HTERT RPE-1 (cell line): ENCODE results near the gene ABCE1.
"Not testable (repeated sequence)": the region's sequence is repeated elsewhere in the genome, so short reads cannot be mapped to it uniquely, and the experiment has no call there.

Experiments used
- in situ Hi-C: fragments of 300-500 bp; cut with MboI; formaldehyde crosslinking; loops from 4 replicates; pipeline ENCODE4 v1.14.3; 2020; ENCODE audit warnings: low sequenced_read_pairs

ABCE1 gene

GRCh38 chr4:145102619-145103018 lies 4.5 kb downstream of the ABCE1 start:
- in situ Hi-C loops, result no loop called here

- in situ Hi-C loops, result no loop called here
These were observed 5.4 kb downstream of the ABCE1 start for GRCh38 chr4:145103496-145103895.

- in situ Hi-C loops, result no loop called here
These were observed 9.0 kb downstream of the ABCE1 start for GRCh38 chr4:145107126-145107525.

- in situ Hi-C loops, result no loop called here
These were observed 10.0 kb downstream of the ABCE1 start for GRCh38 chr4:145108128-145108527.

- in situ Hi-C loops, result no loop called here
These were observed 27.3 kb downstream of the ABCE1 start for GRCh38 chr4:145125396-145125795.

- in situ Hi-C loops, result no loop called here
These were observed 32.0 kb downstream of the ABCE1 start for GRCh38 chr4:145130130-145130529.

- in situ Hi-C loops, result no loop called here
These were observed 32.8 kb downstream of the ABCE1 start for GRCh38 chr4:145130788-145131399.

GRCh38 chr4:145131848-145132247 lies 33.7 kb downstream of the ABCE1 start:
- in situ Hi-C loops, result no loop called here

GRCh38 chr4:145132511-145133098 lies 34.5 kb downstream of the ABCE1 start:
- in situ Hi-C loops, result no loop called here

GRCh38 chr4:145136219-145136618 lies 38.1 kb downstream of the ABCE1 start:
- in situ Hi-C loops, result not testable (repeated sequence)

- in situ Hi-C loops, result no loop called here
These were observed 50.9 kb downstream of the ABCE1 start for GRCh38 chr4:145148980-145149379.

- in situ Hi-C loops, result no loop called here
These were observed 55.2 kb downstream of the ABCE1 start for GRCh38 chr4:145153181-145153903.

GRCh38 chr4:145153904-145154298 lies 55.8 kb downstream of the ABCE1 start:
- in situ Hi-C loops, result no loop called here

GRCh38 chr4:145154573-145154972 lies 56.5 kb downstream of the ABCE1 start:
- in situ Hi-C loops, result no loop called here

GRCh38 chr4:145155268-145155870 lies 57.3 kb downstream of the ABCE1 start:
- in situ Hi-C loops, result no loop called here

- in situ Hi-C loops, result no loop called here
These were observed 58.9 kb downstream of the ABCE1 start for GRCh38 chr4:145156986-145157385.

- in situ Hi-C loops, result no loop called here
These were observed 63.4 kb downstream of the ABCE1 start for GRCh38 chr4:145161549-145161948.

GRCh38 chr4:145167887-145168286 lies 69.8 kb downstream of the ABCE1 start:
- in situ Hi-C loops, result no loop called here

- in situ Hi-C loops, result no loop called here
These were observed 70.6 kb downstream of the ABCE1 start for GRCh38 chr4:145168581-145169187.

GRCh38 chr4:145170223-145170622 lies 72.1 kb downstream of the ABCE1 start:
- in situ Hi-C loops, result no loop called here

GRCh38 chr4:145171911-145172310 lies 73.8 kb downstream of the ABCE1 start:
- in situ Hi-C loops, result no loop called here
